ENCODE results near the gene CELA2A. TPM values are rescaled to one million over a fixed set of nuclear protein-coding genes. Genes with fewer than 3 reads are reported as not detected.

Gene CELA2A
- polyA plus RNA-seq, 1 donor (not counting 4 experiments of a cell fraction or from before 2014, with no cell fraction given) = not detected

- no peaks in the 10 kb centered on the region for H3K36me3 ChIP-seq (ENCODE audit: control insufficient read depth in 2 of 2, extremely low read depth in 1 of 2, insufficient read depth in 2 of 2, low read length in 2 of 2)
- H2AFZ ChIP-seq (ENCODE audit: control insufficient read depth, low read length) = no peak overlapping the region
- TF ChIP-seq EZH2 (IDR thresholded peaks at IDR 0.05; ENCODE audit: low read length) (no peak), CTCF (optimal IDR thresholded peaks at IDR 0.05 in 1 of 3, IDR thresholded peaks at IDR 0.05 in 1 of 3, conservative IDR thresholded peaks at IDR 0.05 in 1 of 3; ENCODE audit: extremely low read depth in 1 of 3, insufficient read depth in 2 of 3, low read length in 3 of 3) (no peak)
- no peak for DNase-seq (ENCODE audit: low read depth, low spot score)
- dilution Hi-C loops (cut with MboI; ENCODE audit: extremely low pct_ligation_motif_present, low sequenced_read_pairs) = no loop called here
- H3K9me3 ChIP-seq (ENCODE audit: control insufficient read depth, low read depth, low read length) = no peaks in the 10 kb centered on the region
- no peak overlapping the region for H3K9ac ChIP-seq (ENCODE audit: control insufficient read depth, extremely low read depth, insufficient read depth, low read length)
- FAIRE-seq = no peak
- H3K4me1 ChIP-seq (ENCODE audit: control insufficient read depth, extremely low read depth, insufficient read depth, low read length) = no peaks in the 10 kb centered on the region
- H3K4me2 ChIP-seq (ENCODE audit: control insufficient read depth, extremely low read depth, insufficient read depth, low read depth, low read length) = no peak overlapping the region
- H3K27me3 ChIP-seq (ENCODE audit: control insufficient read depth, extremely low read depth, insufficient read depth, low read length) = peaks cover 5% of the 10 kb centered on the region
- no peaks in the 10 kb centered on the region for H3K79me2 ChIP-seq (ENCODE audit: control insufficient read depth, insufficient read depth, low read length)
- H3K4me3 ChIP-seq (ENCODE audit: control insufficient read depth in 2 of 3, extremely low read depth in 1 of 3, insufficient read depth in 2 of 3, low read depth in 1 of 3, low read length in 3 of 3) = no peak overlapping the region
- H3K9me1 ChIP-seq (ENCODE audit: control insufficient read depth, extremely low read depth, insufficient read depth, low read length) = peaks cover 2% of the 10 kb centered on the region
- H3K27ac ChIP-seq (ENCODE audit: control insufficient read depth, insufficient read depth, low read length) = no peak overlapping the region
- H4K20me1 ChIP-seq (ENCODE audit: control insufficient read depth, extremely low read depth, insufficient read depth, low read length) = no peaks in the 10 kb centered on the region
Measured at GRCh38 chr1:15442759-15443158, 13.8 kb upstream of the CELA2A start.

- Histone ChIP-seq H3K9me3 (ENCODE audit: control insufficient read depth, low read depth, low read length) (no peaks in the 10 kb centered on the region), H3K27ac (ENCODE audit: control insufficient read depth, insufficient read depth, low read length) (no peak overlapping the region), H4K20me1 (ENCODE audit: control insufficient read depth, extremely low read depth, insufficient read depth, low read length) (no peaks in the 10 kb centered on the region), H3K27me3 (ENCODE audit: control insufficient read depth, extremely low read depth, insufficient read depth, low read length) (peaks cover 5% of the 10 kb centered on the region), H3K4me1 (ENCODE audit: control insufficient read depth, extremely low read depth, insufficient read depth, low read length) (no peaks in the 10 kb centered on the region), H2AFZ (ENCODE audit: control insufficient read depth, low read length) (no peak overlapping the region), H3K4me2 (ENCODE audit: control insufficient read depth, extremely low read depth, insufficient read depth, low read depth, low read length) (no peak overlapping the region), H3K9ac (ENCODE audit: control insufficient read depth, extremely low read depth, insufficient read depth, low read length) (no peak overlapping the region), H3K79me2 (ENCODE audit: control insufficient read depth, insufficient read depth, low read length) (no peaks in the 10 kb centered on the region), H3K9me1 (ENCODE audit: control insufficient read depth, extremely low read depth, insufficient read depth, low read length) (peaks cover 2% of the 10 kb centered on the region), H3K4me3 (ENCODE audit: control insufficient read depth in 2 of 3, extremely low read depth in 1 of 3, insufficient read depth in 2 of 3, low read depth in 1 of 3, low read length in 3 of 3) (no peak overlapping the region), H3K36me3 (ENCODE audit: control insufficient read depth in 2 of 2, extremely low read depth in 1 of 2, insufficient read depth in 2 of 2, low read length in 2 of 2) (no peaks in the 10 kb centered on the region)
- FAIRE-seq (no peak), DNase-seq (ENCODE audit: low read depth, low spot score) (no peak)
- dilution Hi-C loops (cut with MboI; ENCODE audit: extremely low pct_ligation_motif_present, low sequenced_read_pairs) = no loop called here
- no peak for TF ChIP-seq CTCF (optimal IDR thresholded peaks at IDR 0.05 in 1 of 3, IDR thresholded peaks at IDR 0.05 in 1 of 3, conservative IDR thresholded peaks at IDR 0.05 in 1 of 3; ENCODE audit: extremely low read depth in 1 of 3, insufficient read depth in 2 of 3, low read length in 3 of 3)
- TF ChIP-seq EZH2 (IDR thresholded peaks at IDR 0.05; ENCODE audit: low read length) = no peak
Measured at GRCh38 chr1:15443281-15443680, 13.3 kb upstream of the CELA2A start.

All from keratinocyte (primary cell).